Neuron (in vitro differentiated cells): ENCODE data around the gene DUSP16.
"Not testable (repeated sequence)": the region's sequence is repeated elsewhere in the genome, so short reads cannot be mapped to it uniquely, and the experiment has no call there.

Source experiments
- H2AFZ ChIP-seq: one replicate; pipeline ENCODE4 v1.6.1; 2013; ENCODE audit warnings: low read depth, mild to moderate bottlenecking, inconsistent platforms, low read length, moderate library complexity
- H3K27me3 ChIP-seq: one replicate; pipeline ENCODE4 v1.6.1; 2013; ENCODE audit warnings: low read length; ENCODE audit not compliant: insufficient read depth
- H3K36me3 ChIP-seq: one replicate; pipeline ENCODE4 v1.6.1; 2013; ENCODE audit warnings: low read length; ENCODE audit not compliant: insufficient read depth
- H3K4me1 ChIP-seq: one replicate; pipeline ENCODE4 v1.6.1; 2013; ENCODE audit warnings: low read length; ENCODE audit not compliant: insufficient read depth
- H3K4me3 ChIP-seq: 2 replicates; pipeline ENCODE4 v1.5.1; 2013; ENCODE audit warnings: mild to moderate bottlenecking, low read length, moderate library complexity
- H3K9me3 ChIP-seq: one replicate; pipeline ENCODE4 v1.6.1; 2013; ENCODE audit warnings: low read length

DUSP16 gene

GRCh38 chr12:12483438-12483837, 79.2 kb downstream of the DUSP16 start:
- no peaks in the 10 kb centered on the region for H3K4me1 ChIP-seq

DNA sequence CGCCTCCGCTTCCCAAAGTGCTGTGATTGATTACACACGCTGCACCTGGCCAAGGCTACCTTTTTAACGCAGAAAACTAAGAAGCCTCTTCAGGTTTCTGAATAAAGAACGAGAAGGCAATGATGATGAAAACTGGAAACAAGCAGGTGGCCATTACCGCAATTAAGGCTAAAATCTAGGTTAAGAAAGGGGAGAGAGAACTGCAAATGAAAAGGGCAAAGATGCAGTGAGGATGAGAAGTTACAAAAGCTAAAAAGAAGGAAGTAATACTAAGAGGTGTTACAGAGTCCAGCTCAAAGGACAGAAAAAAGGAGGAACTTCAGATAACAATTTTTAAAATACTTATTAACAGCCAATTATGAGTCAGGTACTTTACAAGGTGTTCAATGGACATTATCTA, 79.7 kb downstream of the DUSP16 start:
- Histone ChIP-seq H3K36me3 (peaks cover 80% of the 10 kb centered on the region), H3K27me3 (no peaks in the 10 kb centered on the region), H2AFZ (no peak overlapping the region), H3K9me3 (no peaks in the 10 kb centered on the region), H3K4me1 (no peaks in the 10 kb centered on the region), H3K4me3 (no peak overlapping the region)

More at GRCh38 chr12:12483438-12483837, 79.2 kb downstream of the DUSP16 start:
- Histone ChIP-seq H3K4me3 (no peak overlapping the region), H3K36me3 (peaks cover 80% of the 10 kb centered on the region), H3K9me3 (no peaks in the 10 kb centered on the region), H3K27me3 (no peaks in the 10 kb centered on the region), H2AFZ (no peak overlapping the region)

DNA sequence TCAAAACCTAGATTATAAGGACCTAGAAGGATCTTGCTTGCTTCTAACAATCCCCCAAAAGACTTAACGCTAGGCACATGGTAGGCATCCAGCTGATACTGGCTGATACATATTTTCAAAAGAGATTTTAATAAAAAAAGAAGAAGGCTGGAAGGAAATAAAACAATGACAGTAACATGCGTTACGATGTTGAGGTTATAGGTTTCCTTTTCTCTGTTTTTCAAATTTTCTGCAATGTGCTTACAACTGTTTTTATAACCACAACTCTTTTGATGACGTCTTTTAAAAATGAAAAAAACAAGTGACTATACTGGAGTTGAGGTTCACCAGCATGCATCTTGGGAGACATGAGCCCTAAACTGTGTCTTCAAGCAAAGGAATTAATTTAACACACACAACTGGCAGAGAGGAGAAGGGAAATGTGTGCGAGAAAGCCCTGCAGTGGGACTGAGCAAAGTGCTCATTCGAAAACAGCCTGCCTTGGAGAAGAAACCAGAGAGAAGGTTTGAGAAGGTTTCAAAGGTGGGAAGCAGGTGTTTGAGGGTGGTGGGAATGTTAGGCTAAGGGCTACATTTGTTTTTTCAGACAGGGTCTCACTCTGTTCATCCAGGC, 80.4 kb downstream of the DUSP16 start:
- H3K4me1 ChIP-seq: no peaks in the 10 kb centered on the region
- H3K36me3 ChIP-seq: peaks cover 81% of the 10 kb centered on the region
- H3K9me3 ChIP-seq: no peaks in the 10 kb centered on the region

GRCh38 chr12:12481631-12482030, 81.0 kb downstream of the DUSP16 start:
- no peak overlapping the region for H2AFZ ChIP-seq
- H3K9me3 ChIP-seq: no peaks in the 10 kb centered on the region
- H3K4me3 ChIP-seq: no peak overlapping the region
- H3K36me3 ChIP-seq: peaks cover 83% of the 10 kb centered on the region
- no peaks in the 10 kb centered on the region for H3K4me1 ChIP-seq
- no peaks in the 10 kb centered on the region for H3K27me3 ChIP-seq

More for the DNA sequence above, 80.4 kb downstream of the DUSP16 start:
- H3K4me3 ChIP-seq: no peak overlapping the region
- H3K27me3 ChIP-seq: no peaks in the 10 kb centered on the region
- H2AFZ ChIP-seq: no peak overlapping the region

DNA sequence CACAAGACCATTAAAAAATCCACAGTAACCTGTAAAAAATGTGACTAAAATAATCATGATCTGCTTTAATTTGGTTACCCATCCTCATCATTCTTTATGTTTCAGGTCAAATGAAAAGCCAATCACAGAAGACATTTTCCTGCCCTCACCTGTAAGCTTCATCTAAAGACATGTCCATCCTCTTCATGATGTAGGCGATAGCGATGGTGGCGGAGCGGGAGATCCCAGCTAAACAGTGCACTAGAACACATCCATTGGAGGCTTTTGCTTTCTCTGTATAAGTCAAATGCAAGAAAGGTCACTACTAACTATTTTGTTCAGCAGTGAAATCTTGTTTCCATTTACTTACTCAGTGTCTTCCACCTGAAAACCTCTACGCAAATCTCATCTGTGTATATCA, 82.6 kb downstream of the DUSP16 start:
- H3K4me1 ChIP-seq: no peaks in the 10 kb centered on the region
- no peak overlapping the region for H2AFZ ChIP-seq
- no peaks in the 10 kb centered on the region for H3K9me3 ChIP-seq
- H3K36me3 ChIP-seq: peaks cover 84% of the 10 kb centered on the region
- no peak overlapping the region for H3K4me3 ChIP-seq
- H3K27me3 ChIP-seq: no peaks in the 10 kb centered on the region

- no peaks in the 10 kb centered on the region for H3K4me1 ChIP-seq
- H3K27me3 ChIP-seq: no peaks in the 10 kb centered on the region
- H3K36me3 ChIP-seq: peaks cover 82% of the 10 kb centered on the region
- H2AFZ ChIP-seq: no peak overlapping the region
- H3K9me3 ChIP-seq: no peaks in the 10 kb centered on the region
- no peak overlapping the region for H3K4me3 ChIP-seq
Observed at GRCh38 chr12:12477532-12477890, 85.2 kb downstream of the DUSP16 start.

- Histone ChIP-seq H3K36me3 (peaks cover 77% of the 10 kb centered on the region), H3K4me3 (no peak overlapping the region), H3K4me1 (no peaks in the 10 kb centered on the region), H2AFZ (no peak overlapping the region), H3K9me3 (no peaks in the 10 kb centered on the region), H3K27me3 (no peaks in the 10 kb centered on the region)
Observed at GRCh38 chr12:12476857-12477531, 85.7 kb downstream of the DUSP16 start.

GRCh38 chr12:12474931-12475795, 87.5 kb downstream of the DUSP16 start:
- no peak overlapping the region for H2AFZ ChIP-seq
- H3K27me3 ChIP-seq: no peaks in the 10 kb centered on the region
- H3K9me3 ChIP-seq: peaks cover 4% of the 10 kb centered on the region
- peaks cover 64% of the 10 kb centered on the region for H3K36me3 ChIP-seq
- H3K4me1 ChIP-seq: no peaks in the 10 kb centered on the region
- H3K4me3 ChIP-seq: no peak overlapping the region

DNA sequence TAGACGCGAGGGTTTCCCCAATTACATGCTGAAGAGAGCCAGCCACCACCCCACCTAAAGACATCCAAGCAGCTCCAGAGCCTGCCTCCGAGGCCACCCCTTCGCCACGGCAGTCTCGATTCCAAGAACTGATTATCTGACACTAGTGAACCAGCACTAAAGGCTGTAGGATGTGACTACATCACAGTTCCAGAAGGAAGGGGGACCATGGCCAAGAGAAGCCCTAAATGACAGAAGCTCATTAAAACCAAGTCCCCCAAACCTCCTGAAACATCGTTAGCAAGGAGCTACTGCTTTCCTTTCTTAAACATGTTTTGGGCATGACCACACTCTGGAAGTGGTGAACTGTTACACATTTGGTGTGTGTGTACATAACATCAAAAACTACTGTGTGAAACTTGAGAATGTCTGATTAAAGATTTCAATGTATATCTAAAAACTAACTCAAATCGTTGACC, 88.2 kb downstream of the DUSP16 start:
- Histone ChIP-seq H3K4me1 (no peaks in the 10 kb centered on the region), H3K36me3 (peaks cover 57% of the 10 kb centered on the region), H2AFZ (no peak overlapping the region), H3K4me3 (no peak overlapping the region), H3K9me3 (peaks cover 7% of the 10 kb centered on the region), H3K27me3 (no peaks in the 10 kb centered on the region)

DNA sequence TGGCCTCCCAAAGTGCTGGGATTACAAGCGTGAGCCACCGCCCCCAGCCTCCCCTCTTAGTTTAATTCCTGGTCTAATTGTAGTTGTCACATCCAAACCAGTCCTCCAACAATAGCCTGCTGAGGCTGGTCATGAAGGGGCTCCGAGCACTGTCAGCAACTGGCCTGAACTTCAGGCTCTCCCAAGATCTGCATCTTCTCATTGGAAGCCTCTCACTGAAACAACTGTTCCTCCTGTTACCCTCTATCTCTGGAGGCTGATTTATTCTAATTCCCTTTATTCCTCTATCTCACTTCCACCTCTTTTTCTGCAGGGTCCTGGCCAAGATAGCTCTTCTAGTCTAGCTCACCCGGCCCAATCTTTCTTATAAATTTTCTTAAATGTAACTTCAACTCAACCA, 89.4 kb downstream of the DUSP16 start:
- peaks cover 7% of the 10 kb centered on the region for H3K9me3 ChIP-seq
- H3K36me3 ChIP-seq: peaks cover 44% of the 10 kb centered on the region
- no peaks in the 10 kb centered on the region for H3K27me3 ChIP-seq
- H3K4me3 ChIP-seq: no peak overlapping the region
- H2AFZ ChIP-seq: no peak overlapping the region
- H3K4me1 ChIP-seq: no peaks in the 10 kb centered on the region

DNA sequence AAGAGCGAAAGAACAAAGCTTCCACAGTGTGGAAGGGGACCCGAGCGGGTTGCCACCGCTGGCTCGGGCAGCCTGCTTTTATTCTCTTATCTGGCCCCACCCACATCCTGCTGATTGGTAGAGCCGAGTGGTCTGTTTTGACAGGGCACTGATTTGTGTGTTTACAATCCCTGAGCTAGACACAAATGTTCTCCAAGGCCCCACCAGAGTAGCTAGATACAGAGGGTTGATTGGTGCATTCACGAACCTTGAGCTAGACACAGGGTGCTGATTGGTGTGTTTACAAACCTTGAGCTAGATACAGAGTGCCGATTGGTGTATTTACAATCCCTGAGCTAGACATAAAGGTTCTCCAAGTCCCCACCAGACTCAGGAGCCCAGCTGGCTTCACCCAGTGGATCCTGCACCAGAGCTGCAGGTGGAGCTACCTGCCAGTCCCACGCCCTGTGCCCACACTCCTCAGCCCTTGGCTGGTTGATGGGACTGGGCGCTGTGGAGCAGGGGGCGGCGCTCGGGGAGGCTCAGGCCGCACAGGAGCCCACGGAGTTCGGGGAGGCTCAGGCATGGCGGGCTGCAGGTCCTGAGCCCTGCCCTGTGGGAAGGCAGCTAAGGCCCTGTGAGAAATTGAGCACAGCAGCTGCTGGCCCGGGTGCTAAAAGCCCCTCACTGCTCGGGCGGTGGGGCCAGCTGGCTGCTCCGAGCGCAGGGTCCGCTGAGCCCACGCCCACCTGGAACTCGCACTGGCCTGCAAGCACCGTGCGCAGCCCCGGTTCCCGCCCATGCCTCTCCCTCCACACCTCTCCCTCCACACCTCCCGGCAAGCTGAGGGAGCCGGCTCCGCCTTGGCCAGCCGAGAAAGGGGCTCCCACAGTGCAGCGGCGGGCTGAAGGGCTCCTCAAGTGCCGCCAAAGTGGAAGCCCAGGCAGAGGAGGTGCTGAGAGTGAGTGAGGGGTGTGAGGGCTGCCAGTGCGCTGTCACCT, 90.4 kb downstream of the DUSP16 start:
- not testable (repeated sequence) for H3K4me1 ChIP-seq, H3K9me3 ChIP-seq, H3K4me3 ChIP-seq, H3K27me3 ChIP-seq, H2AFZ ChIP-seq
- peaks cover 35% of the 10 kb centered on the region for H3K36me3 ChIP-seq

GRCh38 chr12:12470751-12471306, 91.8 kb downstream of the DUSP16 start:
- Histone ChIP-seq H3K36me3 (peaks cover 26% of the 10 kb centered on the region), H3K4me3 (no peak overlapping the region), H3K9me3 (peaks cover 7% of the 10 kb centered on the region), H3K27me3 (no peaks in the 10 kb centered on the region), H3K4me1 (no peaks in the 10 kb centered on the region), H2AFZ (no peak overlapping the region)
